IPS-15b (cell line): ENCODE data around the gene ELOVL5.
"Not testable (repeated sequence)": the region's sequence is repeated elsewhere in the genome, so short reads cannot be mapped to it uniquely, and the experiment has no call there.

Experiments
- H3K27me3 ChIP-seq: one replicate; pipeline ENCODE4 v1.6.1; 2013; ENCODE audit warnings: low read length; ENCODE audit not compliant: control insufficient read depth, insufficient read depth
- H3K36me3 ChIP-seq: one replicate; pipeline ENCODE4 v1.6.1; 2013; ENCODE audit warnings: low read length; ENCODE audit not compliant: control insufficient read depth, insufficient read depth
- H3K4me1 ChIP-seq: one replicate; pipeline ENCODE4 v1.6.1; 2013; ENCODE audit warnings: mild to moderate bottlenecking, low read length; ENCODE audit not compliant: control insufficient read depth, insufficient read depth
- H3K4me3 ChIP-seq: one replicate; pipeline ENCODE4 v1.5.1; 2013; ENCODE audit warnings: low read depth, low read length
- H3K9ac ChIP-seq: one replicate; pipeline ENCODE4 v1.6.1; 2013; ENCODE audit warnings: low read depth, mild to moderate bottlenecking, low read length
- H3K9me3 ChIP-seq: one replicate; pipeline ENCODE4 v1.6.1; 2013; ENCODE audit warnings: mild to moderate bottlenecking, low read length; ENCODE audit not compliant: control insufficient read depth, insufficient read depth

The ELOVL5 gene

DNA sequence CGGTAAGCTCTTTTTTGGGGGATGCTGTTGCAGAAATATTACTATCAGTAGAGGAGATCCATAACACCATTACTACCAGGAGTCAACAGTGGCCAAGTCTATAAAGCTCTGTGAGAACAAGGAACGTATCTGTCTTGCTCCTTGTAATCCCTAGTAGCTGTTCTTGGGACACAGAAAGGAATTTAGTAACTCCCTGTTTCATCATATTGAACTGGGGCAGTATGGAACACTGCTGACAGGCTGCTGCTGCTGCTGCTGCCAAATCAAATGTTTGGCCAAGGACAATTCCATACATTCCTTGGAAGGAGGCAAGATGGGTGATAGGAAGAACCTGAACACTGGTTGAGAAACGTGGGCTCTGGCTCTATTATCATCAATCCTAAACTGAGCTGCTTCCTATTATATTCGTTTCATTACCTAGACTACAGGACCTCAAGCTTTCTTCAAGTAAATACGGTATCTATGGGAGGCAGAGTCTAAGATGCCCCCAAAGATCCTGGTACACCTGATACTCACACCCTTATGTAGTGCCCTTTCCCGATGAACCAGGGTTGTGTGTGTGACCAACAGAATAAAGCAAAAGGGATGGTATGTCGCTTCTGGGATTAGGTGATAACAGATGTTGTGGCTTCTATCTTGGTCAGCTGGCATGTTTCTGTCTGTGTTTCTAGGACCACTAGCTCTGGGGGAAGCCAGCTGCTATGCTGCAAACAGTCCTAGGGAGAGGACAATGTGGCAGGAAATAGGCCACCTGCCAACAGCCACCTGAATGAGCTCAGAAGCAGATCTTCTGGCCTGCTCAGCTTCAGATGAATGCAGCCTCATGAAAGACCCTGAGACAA lies 39.5 kb downstream of the ELOVL5 start:
- no peak overlapping the region for H3K9ac ChIP-seq

DNA sequence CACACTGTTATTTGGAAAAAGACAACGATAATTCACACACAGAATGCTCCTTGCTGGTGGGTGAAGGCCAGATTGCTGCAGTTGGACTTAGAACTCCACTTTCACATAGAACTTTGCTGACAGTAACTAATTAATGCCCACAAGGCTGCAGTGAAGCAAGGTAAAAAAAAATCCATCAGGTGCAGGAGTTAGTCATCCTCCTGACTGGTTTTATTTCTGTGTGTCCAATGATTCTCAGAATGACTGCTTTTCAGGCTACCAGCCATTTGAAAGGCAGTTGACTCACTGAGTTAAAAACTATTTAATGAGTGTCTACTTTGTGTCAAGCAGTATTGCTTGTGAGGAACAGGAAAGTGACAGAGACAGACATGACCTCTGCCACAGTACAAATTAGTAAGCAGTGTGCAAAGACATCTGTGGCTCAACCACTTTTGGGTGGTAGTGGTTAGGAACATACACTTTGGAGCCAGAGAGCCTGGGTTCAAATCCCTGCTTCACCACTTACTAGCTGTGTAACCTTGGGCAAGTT lies 41.9 kb downstream of the ELOVL5 start:
- Histone ChIP-seq H3K4me1 (peaks cover 9% of the 10 kb centered on the region), H3K27me3 (no peaks in the 10 kb centered on the region), H3K4me3 (no peak overlapping the region), H3K9ac (no peak overlapping the region), H3K9me3 (peaks cover 3% of the 10 kb centered on the region), H3K36me3 (no peaks in the 10 kb centered on the region)

More for the DNA sequence above, 39.5 kb downstream of the ELOVL5 start:
- peaks cover 3% of the 10 kb centered on the region for H3K9me3 ChIP-seq
- no peaks in the 10 kb centered on the region for H3K27me3 ChIP-seq
- no peaks in the 10 kb centered on the region for H3K4me1 ChIP-seq
- H3K4me3 ChIP-seq = no peak overlapping the region
- H3K36me3 ChIP-seq = no peaks in the 10 kb centered on the region

DNA sequence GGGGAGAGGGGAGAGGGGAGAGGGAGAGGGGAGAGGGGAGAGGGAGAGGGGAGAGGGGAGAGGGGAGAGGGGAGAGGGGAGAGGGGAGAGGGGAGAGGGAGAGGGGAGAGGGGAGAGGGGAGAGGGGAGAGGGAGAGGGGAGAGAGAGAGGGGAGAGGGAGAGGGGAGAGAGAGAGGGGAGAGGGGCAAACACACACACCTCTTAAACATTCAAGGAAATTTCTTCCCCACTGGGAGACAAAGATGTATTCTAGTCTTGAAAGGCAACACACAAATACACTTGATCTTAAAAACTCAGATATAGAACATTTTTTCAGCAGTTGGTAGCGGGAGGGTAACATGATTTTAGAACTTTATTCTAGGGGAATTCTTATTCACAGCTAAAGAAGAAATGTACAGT lies 42.5 kb downstream of the ELOVL5 start:
- H3K4me1 ChIP-seq, H3K9ac ChIP-seq, H3K27me3 ChIP-seq, H3K36me3 ChIP-seq, H3K9me3 ChIP-seq, H3K4me3 ChIP-seq: not testable (repeated sequence)

DNA sequence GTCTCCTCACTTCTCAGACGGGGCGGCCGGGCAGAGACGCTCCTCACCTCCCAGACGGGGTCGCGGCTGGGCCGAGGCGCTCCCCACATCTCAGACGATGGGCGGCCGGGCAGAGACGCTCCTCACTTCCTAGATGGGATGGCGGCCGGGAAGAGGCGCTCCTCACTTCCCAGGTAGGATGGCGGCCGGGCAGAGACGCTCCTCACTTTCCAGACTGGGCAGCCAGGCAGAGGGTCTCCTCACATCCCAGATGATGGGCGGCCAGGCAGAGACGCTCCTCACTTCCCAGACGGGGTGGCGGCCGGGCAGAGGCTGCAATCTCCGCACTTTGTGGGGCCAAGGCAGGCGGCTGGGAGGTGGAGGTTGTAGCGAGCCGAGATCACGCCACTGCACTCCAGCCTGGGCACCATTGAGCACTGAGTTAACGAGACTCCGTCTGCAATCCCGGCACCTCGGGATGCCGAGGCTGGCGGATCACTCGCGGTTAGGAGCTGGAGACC lies 43.2 kb downstream of the ELOVL5 start:
- not testable (repeated sequence) for H3K9ac ChIP-seq, H3K4me1 ChIP-seq, H3K4me3 ChIP-seq, H3K9me3 ChIP-seq, H3K36me3 ChIP-seq, H3K27me3 ChIP-seq

DNA sequence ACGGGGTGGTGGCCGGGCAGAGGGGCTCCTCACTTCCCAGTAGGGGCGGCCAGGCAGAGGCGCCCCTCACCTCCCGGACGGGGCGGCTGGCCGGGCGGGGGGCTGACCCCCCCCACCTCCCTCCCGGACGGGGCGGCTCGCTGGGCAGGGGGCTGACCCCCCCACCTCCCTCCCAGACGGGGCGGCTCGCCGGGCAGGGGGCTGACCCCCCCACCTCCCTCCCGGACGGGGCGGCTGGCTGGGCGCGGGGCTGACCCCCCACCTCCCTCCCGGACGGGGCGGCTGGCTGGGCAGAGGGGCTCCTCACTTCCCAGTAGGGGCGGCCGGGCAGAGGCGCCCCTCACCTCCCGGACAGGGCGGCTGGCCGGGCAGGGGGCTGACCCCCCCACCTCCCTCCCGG lies 43.8 kb downstream of the ELOVL5 start:
- H3K27me3 ChIP-seq, H3K9me3 ChIP-seq, H3K9ac ChIP-seq, H3K4me3 ChIP-seq, H3K4me1 ChIP-seq, H3K36me3 ChIP-seq: not testable (repeated sequence)

DNA sequence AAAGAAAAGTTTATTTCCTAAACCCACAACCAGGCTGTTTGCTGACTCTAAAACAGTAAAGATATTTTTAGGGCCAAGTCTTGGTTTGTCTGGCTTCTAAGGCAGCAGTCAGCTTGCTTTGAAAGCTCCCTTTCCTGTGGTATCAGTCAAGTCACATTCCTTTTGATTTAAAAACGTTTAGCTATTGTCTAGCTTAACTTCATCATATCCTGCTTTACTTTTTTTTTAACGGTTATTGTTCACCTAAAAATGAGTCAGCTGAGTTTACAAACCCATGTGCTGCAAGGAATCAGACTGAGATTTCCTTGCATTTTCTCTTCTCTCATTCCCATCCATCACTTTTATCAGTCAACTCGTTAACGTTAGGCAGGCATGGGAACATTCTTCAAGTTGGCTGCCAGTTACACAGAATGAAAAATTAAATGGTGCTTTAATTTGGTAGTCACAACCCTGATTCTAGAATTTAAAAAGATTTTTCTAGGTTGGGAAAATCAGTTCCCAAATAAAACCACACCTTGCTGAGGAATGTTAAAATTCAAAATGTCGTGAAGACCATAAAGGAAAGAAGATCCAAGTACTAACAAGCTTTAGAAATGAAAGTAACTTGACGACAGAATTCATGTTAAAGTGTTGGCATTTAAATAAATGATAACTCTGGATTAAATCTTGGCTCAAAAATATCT lies 45.9 kb downstream of the ELOVL5 start:
- Histone ChIP-seq H3K9ac (no peak overlapping the region), H3K4me3 (no peak overlapping the region), H3K9me3 (peaks cover 3% of the 10 kb centered on the region)

DNA sequence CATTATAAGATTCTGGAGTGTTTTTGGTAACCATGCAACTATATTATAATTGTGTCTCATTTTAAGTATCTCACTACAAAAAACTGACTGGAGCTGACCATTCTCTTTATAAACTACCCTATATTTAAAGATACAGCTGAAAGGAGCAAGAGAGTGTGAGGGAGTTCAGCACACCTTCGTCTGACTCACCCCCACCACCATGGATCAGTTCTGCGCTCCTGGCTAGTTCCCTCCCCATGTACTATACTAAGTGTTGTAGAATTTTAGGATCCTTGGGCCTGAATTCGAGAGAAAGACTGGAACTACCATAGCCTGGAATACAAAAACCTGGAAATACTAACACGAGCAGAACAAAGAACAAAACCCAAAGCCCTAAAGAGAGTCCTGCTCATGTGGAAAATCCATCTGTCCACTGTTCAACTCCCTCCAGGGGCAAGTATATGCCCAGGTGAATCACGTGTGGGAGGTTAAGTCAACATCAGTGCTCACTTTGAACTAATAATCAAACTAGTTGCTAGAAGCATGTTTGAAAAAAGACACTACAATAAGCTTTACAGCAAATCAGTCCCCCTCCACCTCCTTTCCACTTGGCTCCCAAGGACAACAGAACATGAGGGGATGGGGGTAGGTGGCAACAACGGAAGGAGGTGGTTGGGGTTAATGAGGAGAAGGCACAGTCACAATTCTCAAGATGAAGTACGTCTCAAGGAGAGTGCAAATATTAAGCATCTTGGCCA lies 46.8 kb downstream of the ELOVL5 start:
- Histone ChIP-seq H3K4me3 (no peak overlapping the region), H3K4me1 (peaks cover 9% of the 10 kb centered on the region), H3K9ac (no peak overlapping the region), H3K9me3 (peaks cover 3% of the 10 kb centered on the region), H3K36me3 (no peaks in the 10 kb centered on the region), H3K27me3 (no peaks in the 10 kb centered on the region)

More for the DNA sequence above, 45.9 kb downstream of the ELOVL5 start:
- H3K36me3 ChIP-seq = no peaks in the 10 kb centered on the region
- no peaks in the 10 kb centered on the region for H3K27me3 ChIP-seq
- peaks cover 9% of the 10 kb centered on the region for H3K4me1 ChIP-seq

DNA sequence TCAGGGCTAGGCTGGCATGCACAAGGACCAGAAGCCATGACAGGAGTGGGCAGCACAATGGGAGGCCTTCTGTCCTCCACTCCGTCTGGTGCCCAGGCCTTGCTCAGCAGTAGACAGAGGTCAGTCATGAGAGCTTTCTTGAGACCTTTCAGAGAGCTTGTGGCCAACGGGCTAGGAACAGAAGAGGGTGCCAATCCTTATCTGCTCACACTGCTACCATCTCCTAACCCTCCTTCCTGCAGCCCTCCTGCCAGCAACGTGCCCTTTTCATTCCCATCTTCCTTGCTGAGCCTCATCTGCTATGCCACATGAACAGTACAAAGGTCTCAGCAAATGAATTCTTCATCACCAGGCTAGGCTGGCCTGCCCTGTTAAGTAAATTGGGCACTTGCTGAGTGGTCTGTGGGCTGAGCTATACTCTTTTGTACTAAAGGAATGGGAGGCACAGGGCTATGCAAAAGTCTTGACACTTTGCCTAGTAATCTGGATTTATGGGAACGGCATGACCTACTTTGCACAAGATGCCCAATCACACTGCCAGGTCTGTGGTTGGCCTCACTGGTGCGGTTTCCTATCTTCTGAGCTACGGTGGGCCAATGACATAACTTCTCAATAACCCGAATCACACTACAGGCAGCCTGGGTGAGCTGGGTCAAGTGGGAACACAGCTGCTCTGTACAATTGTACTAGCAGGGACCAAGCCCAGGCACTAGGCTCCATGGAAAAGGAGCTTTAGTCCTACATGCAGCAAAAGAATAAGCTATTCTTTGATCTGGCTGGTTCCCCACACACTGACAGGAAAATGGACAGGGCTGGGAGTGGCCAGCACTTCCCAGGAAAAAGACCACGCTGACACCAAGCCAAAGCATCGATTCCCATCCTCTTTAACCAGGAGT lies 47.8 kb downstream of the ELOVL5 start:
- Histone ChIP-seq H3K4me1 (peaks cover 9% of the 10 kb centered on the region), H3K9ac (no peak overlapping the region), H3K4me3 (no peak overlapping the region), H3K36me3 (no peaks in the 10 kb centered on the region), H3K9me3 (no peaks in the 10 kb centered on the region), H3K27me3 (no peaks in the 10 kb centered on the region)

DNA sequence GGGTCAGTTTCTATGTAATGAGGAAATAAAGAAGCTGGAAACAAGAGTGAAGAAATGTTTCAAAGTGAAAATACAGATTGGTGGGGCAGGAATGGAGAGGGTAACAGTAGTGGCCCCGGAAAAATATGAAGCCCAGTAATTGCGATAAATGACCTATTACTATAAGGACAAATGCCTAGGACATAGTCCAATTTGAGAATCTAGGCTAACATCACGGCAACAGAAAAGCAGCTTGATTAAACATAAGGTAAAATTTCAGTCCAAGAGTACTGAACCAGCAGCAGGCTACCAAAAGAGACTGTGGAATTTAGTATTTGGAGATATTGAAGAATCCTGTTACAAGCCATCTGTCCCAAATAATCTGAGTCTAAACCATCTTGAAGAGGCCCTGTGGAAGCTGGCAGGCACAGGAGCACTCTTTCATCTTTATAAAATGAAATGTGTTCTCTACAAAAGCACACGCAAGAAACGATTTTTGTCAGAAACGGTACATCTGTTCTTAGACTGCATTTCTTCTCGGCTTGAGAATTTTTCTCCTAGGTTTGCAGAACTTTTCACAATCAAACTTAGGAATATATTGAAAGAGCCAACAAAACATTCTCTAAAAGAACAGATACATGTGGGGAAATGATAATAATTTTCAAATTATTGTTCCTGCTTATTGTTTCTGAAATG lies 49.3 kb downstream of the ELOVL5 start:
- Histone ChIP-seq H3K36me3 (no peaks in the 10 kb centered on the region), H3K9me3 (no peaks in the 10 kb centered on the region), H3K4me3 (no peak overlapping the region), H3K9ac (no peak overlapping the region), H3K27me3 (no peaks in the 10 kb centered on the region), H3K4me1 (peaks cover 9% of the 10 kb centered on the region)

DNA sequence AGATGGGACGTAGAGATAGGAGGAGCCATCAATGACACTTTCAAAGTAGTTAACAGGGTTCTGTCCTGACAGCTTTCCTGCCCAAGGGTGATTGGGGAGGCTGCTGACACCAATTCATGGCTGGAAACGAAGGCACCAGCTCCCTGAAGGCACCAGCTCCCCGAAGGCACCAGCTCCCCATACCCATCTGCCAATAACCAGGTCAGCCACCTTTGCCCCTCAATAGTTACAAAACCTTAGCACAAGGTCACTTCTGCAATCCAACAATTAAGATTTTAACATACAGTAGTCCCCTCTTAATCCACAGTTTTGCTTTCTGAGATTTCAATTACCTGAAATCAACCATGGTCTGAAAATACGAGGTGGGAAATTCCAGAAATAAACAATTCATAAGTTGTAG lies 51.7 kb downstream of the ELOVL5 start:
- Histone ChIP-seq H3K4me1 (peaks cover under 1% of the 10 kb centered on the region), H3K9ac (no peak overlapping the region), H3K36me3 (no peaks in the 10 kb centered on the region), H3K9me3 (no peaks in the 10 kb centered on the region), H3K4me3 (no peak overlapping the region), H3K27me3 (no peaks in the 10 kb centered on the region)
